ENCODE measurements around the gene KRT15.

KRT15 gene

DNA sequence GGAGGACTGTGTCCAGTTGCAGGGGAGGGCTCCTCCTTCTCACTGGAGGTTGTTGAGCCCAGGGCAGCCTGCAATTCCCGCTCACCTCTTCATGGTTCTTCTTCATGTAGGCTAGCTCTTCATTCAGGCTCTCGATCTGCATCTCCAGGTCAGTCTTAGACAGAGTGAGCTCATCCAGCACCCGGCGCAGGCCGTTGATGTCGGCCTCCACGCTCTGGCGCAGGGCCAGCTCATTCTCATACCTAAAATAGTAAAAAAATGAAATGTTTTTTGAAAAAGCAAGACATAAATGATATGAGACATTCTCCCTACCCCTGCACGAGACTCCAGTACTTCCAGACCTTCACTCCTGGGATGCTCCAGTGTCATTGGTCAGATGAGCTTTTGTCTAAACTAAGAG is 15.5 kb downstream of the KRT15 start:
- no peak for DNase-seq

DNA sequence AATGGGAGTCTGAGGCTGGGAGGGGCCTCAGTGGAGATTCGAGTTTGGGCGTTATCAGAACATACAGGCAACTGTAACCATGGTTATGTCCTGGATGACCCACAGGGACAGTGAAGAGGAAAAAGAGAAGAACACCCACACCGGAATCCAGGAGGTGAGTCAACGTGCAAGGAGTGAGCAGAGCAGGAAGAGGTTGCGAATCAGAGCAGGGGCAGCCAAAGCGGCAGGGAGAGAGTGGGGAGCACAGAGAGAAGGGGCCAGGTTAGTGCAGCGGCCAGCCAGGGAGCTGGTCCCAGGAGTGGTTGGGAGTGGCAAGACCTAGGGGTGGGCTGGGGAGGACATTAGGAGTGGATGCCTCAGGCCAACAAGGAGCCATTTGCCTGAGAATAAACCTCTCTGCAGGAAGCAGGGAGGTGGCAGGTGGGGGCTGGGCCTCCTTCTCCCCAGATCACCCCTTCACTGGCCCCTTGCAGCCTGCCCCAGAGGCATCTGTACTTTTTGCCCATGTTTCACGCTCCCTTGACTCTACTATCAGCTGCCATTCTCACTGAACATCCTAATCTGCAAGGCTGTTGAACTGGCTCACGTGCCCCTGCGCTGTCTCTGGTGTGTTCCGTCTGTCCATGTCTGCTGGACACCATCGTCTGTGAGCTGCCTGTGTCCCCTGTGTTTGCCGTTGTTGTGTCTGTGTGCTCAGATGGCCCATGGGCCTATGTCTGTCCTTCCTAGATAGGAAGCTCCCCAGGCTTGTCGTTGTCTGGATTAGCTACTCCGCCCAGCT is 18.4 kb downstream of the KRT15 start:
- DNase-seq = no peak

DNA sequence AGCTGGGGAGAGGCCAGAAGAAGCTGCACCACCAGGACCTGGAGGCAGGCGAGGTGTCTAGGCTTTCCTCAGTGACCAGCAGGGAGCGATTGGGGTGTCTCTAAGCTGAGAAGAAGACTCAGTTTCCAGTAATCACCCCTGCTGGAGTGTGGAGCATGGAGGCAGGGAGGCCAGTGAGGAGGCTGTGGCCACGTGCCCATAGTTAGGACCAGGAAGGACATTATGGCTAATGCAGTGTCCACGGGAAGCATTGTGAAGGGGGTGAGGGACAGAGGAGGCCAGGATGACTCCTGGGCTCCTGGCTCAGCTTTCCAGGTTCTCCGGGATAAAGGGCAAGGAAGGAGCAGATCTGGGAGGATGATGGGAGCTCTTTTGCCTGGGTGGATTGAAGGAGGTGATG is 19.0 kb downstream of the KRT15 start:
- DNase-seq = no peak

GRCh38 chr17:41498276-41498675 is 20.4 kb downstream of the KRT15 start:
- peak; percentile 18 for DNase-seq

GRCh38 chr17:41496803-41497484 is 21.7 kb downstream of the KRT15 start:
- DNase-seq = peak; percentile 82

- DNase-seq = no peak
Measured at GRCh38 chr17:41494524-41494923, 24.2 kb downstream of the KRT15 start.

DNA sequence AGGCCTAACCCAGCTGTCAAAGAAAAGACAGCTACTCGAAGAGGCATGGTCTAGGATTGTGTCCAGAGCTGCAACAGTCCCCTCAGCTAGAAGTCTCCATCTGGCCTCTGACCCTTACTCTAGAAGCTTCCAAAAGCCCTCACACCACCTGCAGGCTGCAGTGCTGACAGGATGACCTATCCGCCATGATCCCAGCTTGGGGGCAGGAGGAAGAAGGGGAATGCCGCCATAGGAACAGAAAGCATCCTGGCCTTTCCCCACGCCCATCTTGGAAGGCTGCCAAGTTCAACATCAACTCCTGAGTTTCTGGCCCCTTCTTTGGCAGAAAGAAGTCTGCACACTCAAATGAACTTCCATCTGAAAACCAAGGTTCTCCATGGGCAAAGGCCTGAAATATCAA is 25.9 kb downstream of the KRT15 start:
- DNase-seq = peak; percentile 16

- no peak for DNase-seq
Measured at GRCh38 chr17:41492351-41492750, 26.3 kb downstream of the KRT15 start.

- DNase-seq = no peak
Measured at GRCh38 chr17:41491476-41491875, 27.2 kb downstream of the KRT15 start.

DNA sequence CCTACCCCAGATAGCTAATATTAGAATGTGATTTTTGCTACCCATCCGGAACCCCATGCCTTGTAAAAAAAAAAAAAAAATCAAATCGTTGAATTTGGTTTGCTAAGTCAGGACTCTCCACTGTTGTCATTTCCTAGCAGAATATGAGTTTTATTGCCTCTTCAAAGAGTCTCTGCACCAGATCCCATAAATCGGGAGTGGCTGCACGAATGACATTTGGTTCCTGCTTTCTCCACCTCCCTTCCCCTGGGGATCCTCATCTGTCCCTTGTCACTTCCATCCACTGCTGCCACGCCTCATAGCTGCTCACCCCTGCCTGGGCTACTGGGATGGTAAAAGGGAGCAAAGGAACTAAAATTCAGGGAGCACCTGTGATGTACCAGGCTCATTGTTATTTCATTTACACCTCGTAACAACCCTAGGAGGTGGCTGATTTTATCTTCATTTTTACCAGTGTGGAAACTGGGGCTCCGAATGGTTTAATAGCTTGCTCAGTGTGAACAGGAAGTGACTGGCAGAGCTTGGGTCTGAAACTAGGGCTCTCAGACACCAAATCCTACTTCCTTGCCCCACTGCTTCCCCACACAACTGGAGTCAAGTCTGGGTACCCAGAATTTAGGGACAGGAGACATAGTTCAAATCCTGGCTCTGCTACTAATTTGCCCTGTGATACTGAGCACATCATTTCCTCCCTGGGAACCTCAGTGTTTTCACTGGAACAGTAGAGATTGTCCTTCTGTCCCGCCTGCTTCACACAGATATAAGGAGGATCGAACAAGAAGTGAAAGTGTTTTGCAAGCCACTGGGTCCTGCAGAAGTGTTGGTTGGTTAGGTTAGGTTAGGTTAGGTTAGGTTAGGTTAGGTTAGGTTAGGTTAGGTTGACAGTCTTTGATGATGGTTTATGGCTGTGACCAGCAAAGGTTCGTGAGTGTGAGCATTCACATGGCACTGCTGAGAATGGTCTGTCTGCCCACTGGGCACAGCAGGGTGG is 28.4 kb downstream of the KRT15 start:
- DNase-seq = no peak

DNA sequence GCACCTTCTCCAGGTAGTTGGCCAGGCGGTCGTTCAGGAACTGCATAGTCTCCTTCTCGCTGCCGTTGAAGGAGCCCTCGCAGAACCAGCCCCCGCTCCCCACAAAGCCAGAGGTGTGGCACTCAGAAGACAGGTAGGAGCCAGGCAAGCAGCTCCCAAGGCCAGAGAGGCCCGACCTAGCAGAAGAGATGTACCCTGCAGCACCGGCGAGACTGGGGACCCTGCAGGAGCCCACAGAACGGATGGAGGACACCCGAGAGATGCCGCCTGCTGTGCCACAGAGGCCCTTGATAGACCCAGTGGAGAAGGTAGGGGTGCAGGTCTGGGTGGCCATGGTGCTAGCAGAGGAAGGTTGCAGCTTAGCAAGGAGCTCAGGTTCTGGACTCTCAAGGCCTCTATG is 29.2 kb downstream of the KRT15 start, which contains the start of gene KRT36:
Gene KRT36, minus strand, starts transcription at position 380 of the 400 bp plus-strand sequence. Its CDS starts 46 bp downstream, at position 334.
- DNase-seq = no peak

GRCh38 chr17:41486809-41487530 is 31.7 kb downstream of the KRT15 start:
- no peak for DNase-seq

DNA sequence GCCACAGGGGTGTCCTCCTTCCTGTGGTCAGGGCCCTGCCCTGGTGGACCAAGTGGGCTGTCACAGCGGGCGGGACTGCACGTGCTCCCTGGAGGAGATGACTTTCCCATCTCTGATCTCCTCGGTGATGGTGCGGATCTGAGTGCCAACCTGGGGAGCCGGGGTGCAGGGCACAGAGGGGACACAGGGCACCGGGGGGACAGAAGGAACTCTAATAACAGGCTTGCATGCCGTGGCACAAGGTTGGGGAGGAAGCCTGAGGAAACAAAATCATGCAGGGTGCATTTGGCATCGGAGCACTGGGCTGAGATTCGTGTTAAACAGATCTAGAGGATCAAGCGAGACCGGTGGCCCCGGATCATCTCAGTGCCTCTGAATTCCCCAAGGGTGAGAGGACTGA is 32.4 kb downstream of the KRT15 start:
- DNase-seq = no peak

GRCh38 chr17:41484920-41485904 is 33.5 kb downstream of the KRT15 start:
- no peak for DNase-seq

GRCh38 chr17:41483991-41484826 is 34.5 kb downstream of the KRT15 start:
- no peak for DNase-seq

DNA sequence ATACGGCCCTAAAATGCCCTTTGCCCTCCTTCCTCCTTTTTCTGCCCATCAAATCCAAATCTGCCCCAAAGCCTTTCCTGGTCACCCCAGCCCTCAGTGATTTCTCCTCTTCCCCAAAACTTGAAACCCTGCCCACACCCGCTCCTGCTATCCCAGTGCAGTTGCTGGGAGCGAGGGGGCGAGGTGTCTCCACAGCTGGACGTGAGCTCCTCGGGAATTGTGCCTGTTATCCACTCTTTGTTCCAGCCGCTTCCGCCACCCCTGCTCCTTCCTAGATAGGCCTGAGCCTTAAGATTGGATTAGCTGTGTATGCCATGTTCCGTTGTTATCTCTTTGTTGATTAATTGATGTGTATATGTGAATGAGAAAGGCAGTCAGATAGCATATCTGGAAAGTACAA is 35.2 kb downstream of the KRT15 start:
- DNase-seq = no peak

GRCh38 chr17:41481036-41481435 is 37.7 kb downstream of the KRT15 start, which contains the start of gene KRT35:
Gene KRT35 (minus strand): TSS chr17:41481151. CDS start chr17:41481097, 54 bp downstream.
- DNase-seq = no peak

DNA sequence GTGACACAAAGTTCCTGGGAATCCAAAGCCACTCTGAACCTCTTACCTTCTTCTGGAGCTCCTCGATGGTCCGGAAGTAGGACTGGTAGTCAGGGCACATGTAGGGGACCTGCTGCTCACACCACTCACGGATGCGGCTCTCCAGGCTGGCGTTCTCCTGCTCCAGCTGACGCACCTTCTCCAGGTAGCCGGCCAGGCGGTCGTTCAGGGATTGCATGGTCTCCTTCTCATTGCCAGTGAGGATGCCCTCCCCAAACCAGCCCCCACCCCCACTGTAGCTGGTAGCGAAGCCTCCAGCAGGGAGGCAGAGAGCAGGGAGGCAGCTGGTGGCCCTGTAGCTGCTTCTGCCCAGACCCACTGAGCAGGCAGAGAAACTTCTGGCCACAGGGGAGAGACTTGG is 38.1 kb downstream of the KRT15 start:
- DNase-seq = no peak

DNA sequence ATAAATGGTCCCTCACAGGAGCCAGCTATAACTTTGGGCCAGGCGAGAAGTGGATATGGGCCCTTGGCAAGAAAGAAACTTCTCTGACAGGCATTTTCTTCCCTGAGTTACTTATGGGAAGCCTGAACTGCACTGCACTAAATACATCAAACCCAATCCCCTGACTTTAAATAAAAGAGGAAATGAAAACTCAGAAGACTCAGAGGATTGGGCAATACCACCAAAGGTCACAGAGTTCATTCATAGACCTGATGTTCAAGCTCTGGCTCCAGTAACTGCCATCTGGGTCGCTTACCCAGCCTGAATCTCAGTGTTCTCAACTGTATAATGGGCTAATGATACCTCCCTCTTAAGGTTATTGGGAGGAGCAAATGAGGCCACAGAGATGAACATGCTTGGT is 38.6 kb downstream of the KRT15 start:
- no peak for DNase-seq

- DNase-seq = no peak
Measured at GRCh38 chr17:41478237-41478636, 40.5 kb downstream of the KRT15 start.
